HL-60 (cell line): Measurements from ENCODE around the gene FKBP15.
A peak's percentile ranks its signal among the peaks of the same experiment; 100 is the strongest.

ENCODE experiments used
- DNase-seq, 2 experiments: peaks; one replicate each; pipeline ENCODE4 v3.0.0-alpha.2; 2010 to 2020; ENCODE audit warnings: low read depth in 1 of 2, low spot score in 1 of 2
- H3K27ac ChIP-seq: fragments of 250-450 bp; sonication (Bioruptor Pico); replicated peaks from 2 replicates; pipeline ENCODE4 v1.5.1; 2020; ENCODE audit warnings: mild to moderate bottlenecking, moderate library complexity
- H3K27me3 ChIP-seq: fragments of 250-450 bp; sonication (Bioruptor Pico); 2 replicates; pipeline ENCODE4 v1.5.1; 2021; ENCODE audit warnings: mild to moderate bottlenecking, moderate library complexity; ENCODE audit not compliant: insufficient read depth, poor library complexity, severe bottlenecking
- H3K4me3 ChIP-seq: replicated peaks from 2 replicates; pipeline ENCODE4 v1.5.1; 2011; ENCODE audit warnings: mild to moderate bottlenecking, control low read depth, low read length; ENCODE audit not compliant: insufficient read depth
- GABPA ChIP-seq: IDR thresholded peaks from 2 replicates; pipeline ENCODE4 v1.6.1; 2012; ENCODE audit warnings: low read depth
- POLR2AphosphoS5 ChIP-seq: IDR thresholded peaks from 2 replicates; pipeline ENCODE4 v1.6.1; 2012; ENCODE audit warnings: low read depth
- SPI1 ChIP-seq: IDR thresholded peaks from 2 replicates; pipeline ENCODE4 v1.6.1; 2012; ENCODE audit warnings: low read depth, mild to moderate bottlenecking, borderline replicate concordance
- TF ChIP-seq, protein P1 (sequence below): IDR thresholded peaks from 2 replicates; pipeline ENCODE4 v1.6.1; 2012; ENCODE audit warnings: low read depth; ENCODE audit not compliant: insufficient replicate concordance
- TF ChIP-seq, protein P2 (sequence below): IDR thresholded peaks from one replicate; pipeline ENCODE4 v1.5.1; 2011; ENCODE audit warnings: low read length, control low read depth, inconsistent platforms; ENCODE audit not compliant: insufficient read depth

The FKBP15 gene

DNA sequence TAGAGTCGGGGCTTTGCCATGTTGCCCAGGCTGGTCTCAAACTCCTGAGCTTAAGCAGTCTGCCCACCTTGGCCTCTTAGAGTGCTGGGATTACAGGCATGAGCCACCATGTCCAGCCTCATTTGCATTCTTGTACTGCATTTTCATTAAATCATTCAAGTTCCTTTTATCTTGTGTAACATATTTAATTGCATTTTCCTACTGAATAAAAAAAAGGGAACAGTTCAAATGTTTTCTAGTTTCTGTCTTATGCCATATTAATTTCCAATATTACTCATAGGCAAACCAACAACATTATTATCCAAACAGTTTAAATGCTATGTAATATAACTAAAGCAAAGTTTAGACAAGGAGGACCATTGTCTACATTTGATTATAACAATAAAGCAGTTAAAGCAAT, 6.4 kb upstream of the FKBP15 start:
- no peak for DNase-seq
- TF ChIP-seq SPI1 (no peak), GABPA (no peak), POLR2AphosphoS5 (no peak)
- TF ChIP-seq, protein P1, sequence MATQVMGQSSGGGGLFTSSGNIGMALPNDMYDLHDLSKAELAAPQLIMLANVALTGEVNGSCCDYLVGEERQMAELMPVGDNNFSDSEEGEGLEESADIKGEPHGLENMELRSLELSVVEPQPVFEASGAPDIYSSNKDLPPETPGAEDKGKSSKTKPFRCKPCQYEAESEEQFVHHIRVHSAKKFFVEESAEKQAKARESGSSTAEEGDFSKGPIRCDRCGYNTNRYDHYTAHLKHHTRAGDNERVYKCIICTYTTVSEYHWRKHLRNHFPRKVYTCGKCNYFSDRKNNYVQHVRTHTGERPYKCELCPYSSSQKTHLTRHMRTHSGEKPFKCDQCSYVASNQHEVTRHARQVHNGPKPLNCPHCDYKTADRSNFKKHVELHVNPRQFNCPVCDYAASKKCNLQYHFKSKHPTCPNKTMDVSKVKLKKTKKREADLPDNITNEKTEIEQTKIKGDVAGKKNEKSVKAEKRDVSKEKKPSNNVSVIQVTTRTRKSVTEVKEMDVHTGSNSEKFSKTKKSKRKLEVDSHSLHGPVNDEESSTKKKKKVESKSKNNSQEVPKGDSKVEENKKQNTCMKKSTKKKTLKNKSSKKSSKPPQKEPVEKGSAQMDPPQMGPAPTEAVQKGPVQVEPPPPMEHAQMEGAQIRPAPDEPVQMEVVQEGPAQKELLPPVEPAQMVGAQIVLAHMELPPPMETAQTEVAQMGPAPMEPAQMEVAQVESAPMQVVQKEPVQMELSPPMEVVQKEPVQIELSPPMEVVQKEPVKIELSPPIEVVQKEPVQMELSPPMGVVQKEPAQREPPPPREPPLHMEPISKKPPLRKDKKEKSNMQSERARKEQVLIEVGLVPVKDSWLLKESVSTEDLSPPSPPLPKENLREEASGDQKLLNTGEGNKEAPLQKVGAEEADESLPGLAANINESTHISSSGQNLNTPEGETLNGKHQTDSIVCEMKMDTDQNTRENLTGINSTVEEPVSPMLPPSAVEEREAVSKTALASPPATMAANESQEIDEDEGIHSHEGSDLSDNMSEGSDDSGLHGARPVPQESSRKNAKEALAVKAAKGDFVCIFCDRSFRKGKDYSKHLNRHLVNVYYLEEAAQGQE = no peak
- TF ChIP-seq, protein P2, sequence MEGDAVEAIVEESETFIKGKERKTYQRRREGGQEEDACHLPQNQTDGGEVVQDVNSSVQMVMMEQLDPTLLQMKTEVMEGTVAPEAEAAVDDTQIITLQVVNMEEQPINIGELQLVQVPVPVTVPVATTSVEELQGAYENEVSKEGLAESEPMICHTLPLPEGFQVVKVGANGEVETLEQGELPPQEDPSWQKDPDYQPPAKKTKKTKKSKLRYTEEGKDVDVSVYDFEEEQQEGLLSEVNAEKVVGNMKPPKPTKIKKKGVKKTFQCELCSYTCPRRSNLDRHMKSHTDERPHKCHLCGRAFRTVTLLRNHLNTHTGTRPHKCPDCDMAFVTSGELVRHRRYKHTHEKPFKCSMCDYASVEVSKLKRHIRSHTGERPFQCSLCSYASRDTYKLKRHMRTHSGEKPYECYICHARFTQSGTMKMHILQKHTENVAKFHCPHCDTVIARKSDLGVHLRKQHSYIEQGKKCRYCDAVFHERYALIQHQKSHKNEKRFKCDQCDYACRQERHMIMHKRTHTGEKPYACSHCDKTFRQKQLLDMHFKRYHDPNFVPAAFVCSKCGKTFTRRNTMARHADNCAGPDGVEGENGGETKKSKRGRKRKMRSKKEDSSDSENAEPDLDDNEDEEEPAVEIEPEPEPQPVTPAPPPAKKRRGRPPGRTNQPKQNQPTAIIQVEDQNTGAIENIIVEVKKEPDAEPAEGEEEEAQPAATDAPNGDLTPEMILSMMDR = no peak
- H3K27ac ChIP-seq = no peak overlapping the region
- H3K27me3 ChIP-seq = no peaks in the 10 kb centered on the region
- no peak overlapping the region for H3K4me3 ChIP-seq

DNA sequence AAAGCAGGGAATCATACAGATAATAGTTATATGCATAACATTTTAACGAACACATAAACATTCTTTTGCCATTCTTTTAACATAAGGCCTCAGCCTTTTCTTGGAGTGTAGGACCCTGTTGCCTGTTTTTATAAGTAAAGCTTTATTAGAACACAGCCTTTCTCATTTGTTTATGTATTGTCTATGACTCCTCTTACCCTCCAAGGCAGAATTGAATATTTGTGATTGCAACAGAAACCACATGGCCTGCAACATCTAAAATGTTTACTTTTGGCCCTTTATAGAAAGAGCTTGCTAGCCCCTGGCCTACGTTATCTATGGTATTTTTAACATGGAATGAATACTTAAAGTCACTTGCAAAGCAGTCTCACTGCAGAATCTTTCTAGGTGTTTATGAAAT, 2.9 kb upstream of the FKBP15 start:
- no peak overlapping the region for H3K4me3 ChIP-seq
- no peak overlapping the region for H3K27ac ChIP-seq
- TF ChIP-seq POLR2AphosphoS5 (no peak), SPI1 (no peak), GABPA (no peak)
- TF ChIP-seq, protein P2 = no peak
- TF ChIP-seq, protein P1 = no peak
- H3K27me3 ChIP-seq = no peaks in the 10 kb centered on the region
- DNase-seq = no peak

DNA sequence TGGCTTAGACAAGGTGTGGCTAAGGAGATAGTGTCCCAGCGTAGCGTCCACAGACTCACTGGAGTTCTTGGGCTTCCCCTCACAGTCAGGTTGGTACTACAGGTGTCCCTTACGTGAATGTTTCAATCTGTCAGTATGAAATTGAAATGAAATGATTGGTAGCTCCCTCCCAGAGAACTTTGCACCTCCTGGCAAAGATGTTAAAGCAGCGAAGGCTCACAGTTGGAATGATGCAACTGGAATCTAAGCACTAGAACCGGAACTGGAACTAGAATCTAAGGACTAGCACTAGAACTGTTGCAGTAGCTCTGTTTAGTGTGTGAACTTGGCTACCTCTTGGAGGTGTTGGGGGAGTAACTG, 1.4 kb upstream of the FKBP15 start:
- Histone ChIP-seq H3K4me3 (peak overlapping the region; percentile 97), H3K27ac (no peak overlapping the region), H3K27me3 (no peaks in the 10 kb centered on the region)
- DNase-seq = peak in 1 of 2 experiments; percentile 38
- TF ChIP-seq POLR2AphosphoS5 (no peak), GABPA (no peak), SPI1 (no peak)
- TF ChIP-seq, protein P2 = no peak
- TF ChIP-seq, protein P1 = no peak
